NCI-H524 treated with DMSO at 0.1 percent for 48 hours (cell line): ENCODE results near the gene SLC23A2.
"Not testable (repeated sequence)": the region's sequence is repeated elsewhere in the genome, so short reads cannot be mapped to it uniquely, and the experiment has no call there.

Experiments used
- DNase-seq: peaks from one replicate; lab custom pipeline; 2025; lab: John Stamatoyannopoulos, UW

SLC23A2 gene

DNA sequence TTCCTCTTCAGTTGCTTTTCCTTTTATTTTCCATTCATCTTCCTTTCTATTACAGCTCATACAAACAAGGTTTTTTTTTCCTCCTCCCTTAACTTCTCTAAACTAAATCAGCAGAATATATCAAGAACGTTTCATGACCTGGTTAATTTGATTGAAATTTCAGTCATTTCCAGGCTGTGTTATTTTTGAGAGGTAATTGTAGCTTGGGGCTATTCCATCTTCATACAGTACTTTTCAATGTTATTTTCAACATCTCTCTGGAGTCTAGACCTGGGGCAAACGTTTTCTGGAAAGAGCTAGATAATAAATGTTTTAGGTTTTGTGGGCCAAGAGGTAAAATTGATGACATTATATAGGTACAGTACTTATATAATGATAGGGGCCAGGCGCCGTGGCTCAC lies 4.0 kb upstream of the SLC23A2 start:
- no peak for DNase-seq

GRCh38 chr20:5004825-5005224 lies 3.5 kb upstream of the SLC23A2 start:
- not testable (repeated sequence) for DNase-seq

- DNase-seq = no peak
These were observed 2.3 kb upstream of the SLC23A2 start for GRCh38 chr20:5003626-5004025.

GRCh38 chr20:5002077-5002413 lies 735 bp upstream of the SLC23A2 start:
- no peak for DNase-seq

GRCh38 chr20:5000263-5001173 lies 792 bp downstream of the SLC23A2 start:
- no peak for DNase-seq

- DNase-seq = no peak
These were observed 1.5 kb downstream of the SLC23A2 start for GRCh38 chr20:4999788-5000187.

GRCh38 chr20:4998160-4998651 lies 3.1 kb downstream of the SLC23A2 start:
- DNase-seq = no peak

DNA sequence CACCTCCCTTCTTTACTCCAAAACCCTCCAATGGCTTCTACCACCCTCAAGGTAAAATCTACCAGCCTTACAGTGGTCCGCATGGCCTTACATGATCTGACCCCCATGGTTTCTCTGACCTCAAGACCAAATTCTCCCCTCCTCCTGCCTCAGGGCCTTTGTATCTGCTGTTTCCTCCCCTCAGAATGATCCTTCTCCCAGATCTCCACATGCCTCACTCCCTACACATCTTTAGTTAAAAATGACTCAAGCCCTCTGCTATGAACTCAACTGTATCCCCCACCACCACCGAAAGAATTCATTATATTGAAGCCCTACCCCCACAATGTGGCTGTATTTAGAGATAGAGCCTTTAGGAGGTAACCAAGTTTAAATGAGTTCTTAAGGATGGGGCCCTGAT lies 4.1 kb downstream of the SLC23A2 start:
- DNase-seq = no peak

- no peak for DNase-seq
These were observed 11.7 kb downstream of the SLC23A2 start for GRCh38 chr20:4989570-4989969.

GRCh38 chr20:4987130-4987529 lies 14.2 kb downstream of the SLC23A2 start:
- no peak for DNase-seq

GRCh38 chr20:4985658-4986057 lies 15.7 kb downstream of the SLC23A2 start:
- peak; percentile 54 for DNase-seq

GRCh38 chr20:4982281-4982680 lies 19.0 kb downstream of the SLC23A2 start:
- no peak for DNase-seq

DNA sequence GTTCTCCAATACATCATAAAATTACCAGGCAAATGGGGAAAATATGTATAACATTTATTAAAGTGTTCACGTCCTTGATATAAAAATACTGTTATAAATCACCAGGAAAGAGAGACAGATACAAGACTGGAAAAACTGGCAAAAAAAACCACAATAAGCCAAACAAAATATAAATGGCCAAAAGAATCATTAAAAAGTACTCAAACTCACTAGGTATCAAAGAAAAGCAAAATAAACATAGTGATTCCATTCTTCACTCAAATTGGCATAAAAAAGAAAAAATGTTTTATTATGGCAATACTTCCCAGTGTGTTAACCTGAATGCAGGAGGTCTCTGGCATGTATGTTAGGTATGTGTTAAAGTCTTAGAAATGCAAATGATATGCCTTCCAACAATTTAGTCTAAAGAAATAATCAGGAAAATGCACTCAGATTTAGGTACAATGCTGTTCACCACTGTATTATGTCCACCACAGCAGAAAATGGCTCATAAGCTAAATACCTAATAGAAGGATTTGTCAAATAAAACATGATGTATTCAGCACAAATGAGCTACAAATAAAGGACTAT lies 21.4 kb downstream of the SLC23A2 start:
- no peak for DNase-seq

GRCh38 chr20:4978050-4978918 lies 23.0 kb downstream of the SLC23A2 start:
- DNase-seq = no peak

- not testable (repeated sequence) for DNase-seq
These were observed 25.3 kb downstream of the SLC23A2 start for GRCh38 chr20:4976014-4976413.

DNA sequence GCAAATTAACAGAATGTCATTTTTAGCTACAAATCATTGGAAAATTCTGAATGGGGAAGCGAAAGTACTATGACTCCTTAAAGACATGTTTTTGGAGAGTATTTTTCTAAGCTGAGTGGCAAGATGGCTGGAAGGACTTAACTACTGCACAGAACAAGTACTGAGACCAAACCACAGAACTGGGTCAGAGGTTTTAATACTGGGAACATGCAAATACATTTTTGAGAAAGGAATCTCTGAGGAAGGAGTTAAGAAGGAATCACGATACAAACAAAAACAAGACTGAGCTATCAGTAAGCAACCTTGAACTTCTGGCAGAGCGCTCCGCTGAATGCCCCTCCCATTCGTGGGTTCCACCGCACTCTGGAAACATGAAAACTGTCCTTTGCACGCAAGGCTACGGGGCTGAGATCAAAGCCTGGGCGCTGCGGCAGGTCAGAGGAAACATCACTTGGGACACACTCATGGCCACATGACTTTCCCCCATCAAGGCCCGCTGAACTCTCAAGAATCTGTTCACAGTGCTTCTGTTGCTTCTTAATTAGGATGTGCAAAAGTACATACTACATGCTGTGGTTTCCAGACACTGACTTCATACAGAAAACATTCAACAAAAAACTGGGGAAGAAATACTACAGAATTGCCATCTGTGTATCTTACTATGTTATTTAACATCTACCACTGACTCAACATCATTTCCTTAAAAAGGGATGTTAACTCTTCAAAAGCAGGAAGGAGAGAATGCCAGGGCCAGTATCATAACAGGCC lies 27.8 kb downstream of the SLC23A2 start:
- DNase-seq = no peak

GRCh38 chr20:4972506-4973251 lies 28.6 kb downstream of the SLC23A2 start:
- no peak for DNase-seq

- DNase-seq = no peak
These were observed 30.2 kb downstream of the SLC23A2 start for GRCh38 chr20:4971064-4971463.

DNA sequence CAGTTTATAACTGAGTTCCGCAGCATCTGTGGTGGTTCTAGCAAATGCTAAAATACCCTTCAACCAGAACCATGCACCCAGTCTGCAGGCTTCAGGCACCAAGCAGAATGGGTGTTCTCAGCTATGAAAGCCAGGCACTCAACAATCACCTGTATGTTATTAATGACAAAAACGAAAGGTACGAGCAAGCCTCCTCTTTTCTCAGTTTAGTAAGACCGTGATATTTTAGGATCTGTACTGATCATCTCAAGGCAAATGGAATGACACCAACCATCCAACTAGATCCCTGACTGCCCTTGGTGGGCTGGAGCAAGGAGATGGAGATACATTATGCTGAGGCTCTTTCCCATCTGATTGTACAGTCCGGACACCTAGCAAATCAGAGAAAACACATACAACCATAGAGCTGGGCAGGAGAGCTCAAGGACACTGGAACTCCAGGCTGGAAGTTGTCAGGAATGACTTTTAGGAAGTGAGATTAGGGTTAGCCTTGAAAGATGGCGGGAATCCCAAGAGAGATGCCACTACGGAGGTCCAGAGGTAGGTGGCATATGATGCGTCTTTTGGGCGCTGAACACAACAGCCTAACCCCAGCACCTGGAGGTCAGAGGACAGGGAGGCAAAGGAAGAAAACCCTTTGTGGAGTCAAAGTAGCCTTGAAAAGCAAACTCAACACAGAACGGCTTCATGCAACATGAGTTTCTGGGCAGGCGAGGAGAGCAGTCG lies 33.4 kb downstream of the SLC23A2 start:
- DNase-seq = no peak
